HCT116 (cell line): ENCODE results near the gene ATOH8. TPM values are rescaled to one million over a fixed set of nuclear protein-coding genes. Genes with fewer than 3 reads are reported as not detected.

Experiments used
- ATAC-seq: fragments of 200-7000 bp; cut with Tn5 transposase; 2 replicates; pipeline ENCODE4 v1.9.1; 2020; ENCODE audit warnings: mild to moderate bottlenecking, moderate library complexity
- BruUV-seq: library from RNA; stranded (reverse); fragments of 400-500 nt; replicated peaks from 2 replicates; lab custom pipeline; 2021; lab: Mats Ljungman, UMichigan
- CTCF ChIA-PET: fragments of 300-600 bp; sonication (Branson Sonifier 250); formaldehyde crosslinking; loops from one replicate; lab custom pipeline; 2021; ENCODE audit warnings: antibody characterized with exemption; lab: Charles Lee
- POLR2A ChIA-PET: fragments of 300-600, 350-600 bp; sonication (Branson Sonifier 250); formaldehyde crosslinking; loops from one replicate; lab custom pipeline; 2021; ENCODE audit warnings: antibody characterized with exemption; lab: Charles Lee
- RAD21 ChIA-PET, 2 experiments: fragments of 300-600 bp; sonication (Branson Sonifier 250); formaldehyde crosslinking; loops; one replicate each; lab custom pipeline; 2023; ENCODE audit warnings: low total read pairs in 2 of 2; ENCODE audit not compliant: uncharacterized antibody in 2 of 2, unreplicated experiment in 2 of 2, low non-redundant PET in 1 of 2; lab: Charles Lee
- DNase-seq: peaks from one replicate; pipeline ENCODE4 v3.0.0-alpha.2; 2010; ENCODE audit warnings: low read depth, low spot score
- H2AFZ ChIP-seq: fragments of 200-600 bp; shearing (Covaris generic), sonication (generic); 2 replicates; pipeline ENCODE4 v1.6.1; 2017; ENCODE audit warnings: low read depth, mixed run types, mixed read lengths, antibody characterized with exemption, low read length; ENCODE audit not compliant: poor library complexity, severe bottlenecking
- H3K27ac ChIP-seq: 2 replicates; pipeline ENCODE4 v1.5.1; 2012; ENCODE audit warnings: low read depth, low read length
- H3K27me3 ChIP-seq: fragments of 200-600 bp; sonication (generic); 2 replicates; pipeline ENCODE4 v1.6.1; 2016; ENCODE audit warnings: mixed run types, low read length, mixed read lengths; ENCODE audit not compliant: insufficient read depth
- H3K36me3 ChIP-seq, 2 experiments: fragments of 200-500 bp in 1 of 2; fragments of 200-600 bp in 1 of 2; sonication (Bioruptor generic) in 1 of 2; sonication (generic) in 1 of 2; 2 replicates each; pipeline versions ENCODE4 v1.5.1 to v1.6.1; 2014 to 2016; ENCODE audit warnings: low read length in 2 of 2, inconsistent platforms in 1 of 2, mixed read lengths in 1 of 2, mixed run types in 1 of 2; ENCODE audit not compliant: insufficient read depth in 2 of 2, control insufficient read depth in 1 of 2
- H3K4me1 ChIP-seq, 2 experiments: fragments of 200-600 bp in 1 of 2; sonication (generic) in 1 of 2; 2 replicates each; pipeline versions ENCODE4 v1.5.1 to v1.6.1; 2012 to 2017; ENCODE audit warnings: low read length in 2 of 2, inconsistent platforms in 1 of 2, mild to moderate bottlenecking in 1 of 2, mixed read lengths in 1 of 2, mixed run types in 1 of 2, moderate library complexity in 1 of 2; ENCODE audit not compliant: insufficient read depth in 2 of 2, control insufficient read depth in 1 of 2
- H3K4me2 ChIP-seq: fragments of 200-600 bp; sonication (generic); 2 replicates; pipeline ENCODE4 v1.6.1; 2017; ENCODE audit warnings: mixed run types, low read length, mixed read lengths
- H3K4me3 ChIP-seq, 2 experiments: fragments of 200-600 bp in 1 of 2; sonication (generic) in 1 of 2; replicated peaks in 1 of 2; 2 replicates each; pipeline ENCODE4 v1.5.1; 2011 to 2016; ENCODE audit warnings: low read length in 2 of 2, control low read depth in 1 of 2, low read depth in 1 of 2, mild to moderate bottlenecking in 1 of 2, mixed read lengths in 1 of 2, mixed run types in 1 of 2
- H3K79me2 ChIP-seq: fragments of 200-600 bp; sonication (generic); 2 replicates; pipeline ENCODE4 v1.6.1; 2017; ENCODE audit warnings: mild to moderate bottlenecking, mixed run types, low read length, moderate library complexity, mixed read lengths; ENCODE audit not compliant: insufficient read depth
- H3K9ac ChIP-seq: fragments of 200-600 bp; sonication (generic); 2 replicates; pipeline ENCODE4 v1.6.1; 2016; ENCODE audit warnings: low read length, mixed read lengths
- H3K9me2 ChIP-seq: fragments of 200-600 bp; sonication (generic), shearing (Covaris generic); 2 replicates; pipeline ENCODE4 v1.6.1; 2017; ENCODE audit warnings: mixed run types, mild to moderate bottlenecking, moderate library complexity; ENCODE audit not compliant: insufficient read depth
- H3K9me3 ChIP-seq, 2 experiments: fragments of 200-500 bp in 1 of 2; fragments of 200-600 bp in 1 of 2; sonication (Bioruptor generic) in 1 of 2; sonication (generic) in 1 of 2; 2 replicates each; pipeline ENCODE4 v1.6.1; 2014 to 2017; ENCODE audit warnings: low read length in 2 of 2, mixed read lengths in 2 of 2, inconsistent platforms in 1 of 2, low read depth in 1 of 2, mild to moderate bottlenecking in 1 of 2, mixed run types in 1 of 2, moderate library complexity in 1 of 2; ENCODE audit not compliant: control insufficient read depth in 1 of 2, insufficient read depth in 1 of 2
- H4K20me1 ChIP-seq: fragments of 200-600 bp; sonication (generic), shearing (Covaris generic); 2 replicates; pipeline ENCODE4 v1.6.1; 2017; ENCODE audit warnings: mixed run types, mild to moderate bottlenecking, moderate library complexity; ENCODE audit not compliant: insufficient read depth
- CBX3 ChIP-seq: IDR thresholded peaks from 2 replicates; pipeline ENCODE4 v1.6.1; 2012; ENCODE audit warnings: low read depth
- CEBPB ChIP-seq: IDR thresholded peaks from 2 replicates; pipeline ENCODE4 v1.6.1; 2012; ENCODE audit warnings: low read depth
- EGR1 ChIP-seq: IDR thresholded peaks from 2 replicates; pipeline ENCODE4 v1.6.1; 2012; ENCODE audit warnings: low read depth
- ELF1 ChIP-seq: IDR thresholded peaks from 2 replicates; pipeline ENCODE4 v1.6.1; 2012; ENCODE audit warnings: low read depth, borderline replicate concordance
- EZH2 ChIP-seq: fragments of 200-600 bp; sonication (generic); IDR thresholded peaks from 2 replicates; pipeline ENCODE4 v1.6.1; 2017; ENCODE audit warnings: antibody characterized with exemption, mixed run types
- FOSL1 ChIP-seq: IDR thresholded peaks from 2 replicates; pipeline ENCODE4 v1.6.1; 2012; ENCODE audit warnings: low read depth
- JUND ChIP-seq: IDR thresholded peaks from 2 replicates; pipeline ENCODE4 v1.6.1; 2012
- MAX ChIP-seq: IDR thresholded peaks from 2 replicates; pipeline ENCODE4 v1.6.1; 2012
- RAD21 ChIP-seq: IDR thresholded peaks from 2 replicates; pipeline ENCODE4 v1.6.1; 2012; ENCODE audit warnings: low read depth, mild to moderate bottlenecking
- REST ChIP-seq: IDR thresholded peaks from 2 replicates; pipeline ENCODE4 v1.6.1; 2012; ENCODE audit warnings: low read depth
- SIN3A ChIP-seq: IDR thresholded peaks from 2 replicates; pipeline ENCODE4 v1.6.1; 2012; ENCODE audit warnings: low read depth
- TCF7L2 ChIP-seq: IDR thresholded peaks from 2 replicates; pipeline ENCODE4 v1.7.0; 2011; ENCODE audit warnings: borderline replicate concordance, inconsistent platforms; ENCODE audit not compliant: insufficient read depth, insufficient read length; ENCODE audit errors: extremely low read depth
- YY1 ChIP-seq: IDR thresholded peaks from 2 replicates; pipeline ENCODE4 v1.6.1; 2011; ENCODE audit warnings: low read length, low read depth, moderate library complexity, mild to moderate bottlenecking; ENCODE audit not compliant: insufficient replicate concordance; ENCODE audit errors: extremely low read depth
- intact Hi-C: fragments of 100-400 bp; cut with micrococcal nuclease; formaldehyde crosslinking; loops from 2 replicates; pipeline ENCODE4 v1.10.0; 2022
- total RNA-seq: library from RNA; stranded (reverse); gene quantifications from one replicate; pipeline ENCODE4 v1.2.1, GENCODE V29; 2021; ENCODE audit not compliant: unreplicated experiment

The ATOH8 gene
- total RNA-seq, 1 experiment from 2014 or later = 0.74 TPM

GRCh38 chr2:85758361-85759256 is 4.8 kb downstream of the ATOH8 start:
- Histone ChIP-seq H3K4me2 (no peak overlapping the region), H3K36me3 (no peaks in the 10 kb centered on the region), H3K9ac (no peak overlapping the region), H3K4me3 (no peak overlapping the region), H2AFZ (no peak overlapping the region), H3K9me3 (no peaks in the 10 kb centered on the region), H4K20me1 (no peaks in the 10 kb centered on the region), H3K27me3 (peaks cover 25% of the 10 kb centered on the region), H3K4me1 (peaks cover 14 to 21% of the 10 kb centered on the region in 2 experiments), H3K9me2 (no peaks in the 10 kb centered on the region), H3K27ac (no peak overlapping the region), H3K79me2 (no peaks in the 10 kb centered on the region)
- ChIA-PET CTCF (no interaction called here), POLR2A (no interaction called here), RAD21 (no interaction called here)
- no peak for DNase-seq
- TF ChIP-seq REST (no peak), MAX (no peak), ELF1 (no peak), CEBPB (no peak), RAD21 (no peak), FOSL1 (no peak), YY1 (no peak), CBX3 (no peak), EZH2 (no peak), TCF7L2 (no peak), SIN3A (no peak), EGR1 (no peak), JUND (no peak)
- no TSS peak for BruUV-seq
- intact Hi-C loops = no loop called here
- ATAC-seq = no peak
